ENCODE results near the gene SLC9A7.

SLC9A7 gene

DNA sequence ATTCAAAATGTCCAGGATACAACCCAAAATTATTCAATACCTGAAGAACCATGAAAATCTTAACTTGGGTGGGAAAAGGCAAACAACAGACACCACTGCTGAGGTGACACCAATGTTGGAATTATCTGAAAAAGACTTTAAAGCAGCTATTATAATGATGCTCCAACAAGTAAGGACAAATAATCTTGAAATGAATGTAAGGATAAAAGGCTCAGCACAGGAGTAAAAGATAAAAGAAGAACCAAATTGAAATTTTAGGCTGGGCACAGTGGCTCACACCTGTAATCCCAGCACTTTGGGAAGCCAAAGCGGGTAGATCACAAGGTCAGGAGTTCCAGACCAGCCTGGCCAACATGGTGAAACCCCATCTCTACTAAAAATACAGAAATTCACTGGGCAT is 4.0 kb upstream of the SLC9A7 start:
- TF ChIP-seq, protein P1, sequence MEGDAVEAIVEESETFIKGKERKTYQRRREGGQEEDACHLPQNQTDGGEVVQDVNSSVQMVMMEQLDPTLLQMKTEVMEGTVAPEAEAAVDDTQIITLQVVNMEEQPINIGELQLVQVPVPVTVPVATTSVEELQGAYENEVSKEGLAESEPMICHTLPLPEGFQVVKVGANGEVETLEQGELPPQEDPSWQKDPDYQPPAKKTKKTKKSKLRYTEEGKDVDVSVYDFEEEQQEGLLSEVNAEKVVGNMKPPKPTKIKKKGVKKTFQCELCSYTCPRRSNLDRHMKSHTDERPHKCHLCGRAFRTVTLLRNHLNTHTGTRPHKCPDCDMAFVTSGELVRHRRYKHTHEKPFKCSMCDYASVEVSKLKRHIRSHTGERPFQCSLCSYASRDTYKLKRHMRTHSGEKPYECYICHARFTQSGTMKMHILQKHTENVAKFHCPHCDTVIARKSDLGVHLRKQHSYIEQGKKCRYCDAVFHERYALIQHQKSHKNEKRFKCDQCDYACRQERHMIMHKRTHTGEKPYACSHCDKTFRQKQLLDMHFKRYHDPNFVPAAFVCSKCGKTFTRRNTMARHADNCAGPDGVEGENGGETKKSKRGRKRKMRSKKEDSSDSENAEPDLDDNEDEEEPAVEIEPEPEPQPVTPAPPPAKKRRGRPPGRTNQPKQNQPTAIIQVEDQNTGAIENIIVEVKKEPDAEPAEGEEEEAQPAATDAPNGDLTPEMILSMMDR (conservative IDR thresholded peaks at IDR 0.05; ENCODE audit: low read depth, low read length), result no peak
- DNase-seq (ENCODE audit: low read depth), result no peak
- H3K4me3 ChIP-seq (ENCODE audit: low read depth, low read length), result no peak overlapping the region

DNA sequence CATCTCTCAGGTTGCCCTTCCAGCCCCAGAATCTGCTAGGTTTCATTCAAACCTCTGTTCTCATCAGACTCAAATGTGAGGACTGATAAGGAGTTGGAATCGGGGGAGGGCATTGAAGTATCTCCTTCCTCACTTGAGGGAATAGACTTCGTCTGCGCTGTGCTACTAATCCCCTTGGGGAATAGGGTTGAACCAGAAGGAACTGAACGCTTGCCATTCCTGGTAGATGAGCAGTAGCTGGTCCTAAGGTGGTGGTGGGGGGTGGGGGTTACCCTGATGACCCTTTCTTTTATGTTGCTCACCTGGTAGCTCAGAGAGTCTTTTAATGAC is 692 bp upstream of the SLC9A7 start:
- TF ChIP-seq, protein P1 (conservative IDR thresholded peaks at IDR 0.05; ENCODE audit: low read depth, low read length), result no peak
- no peak for DNase-seq (ENCODE audit: low read depth)
- peak overlapping the region; percentile 73 for H3K4me3 ChIP-seq (ENCODE audit: low read depth, low read length)

DNA sequence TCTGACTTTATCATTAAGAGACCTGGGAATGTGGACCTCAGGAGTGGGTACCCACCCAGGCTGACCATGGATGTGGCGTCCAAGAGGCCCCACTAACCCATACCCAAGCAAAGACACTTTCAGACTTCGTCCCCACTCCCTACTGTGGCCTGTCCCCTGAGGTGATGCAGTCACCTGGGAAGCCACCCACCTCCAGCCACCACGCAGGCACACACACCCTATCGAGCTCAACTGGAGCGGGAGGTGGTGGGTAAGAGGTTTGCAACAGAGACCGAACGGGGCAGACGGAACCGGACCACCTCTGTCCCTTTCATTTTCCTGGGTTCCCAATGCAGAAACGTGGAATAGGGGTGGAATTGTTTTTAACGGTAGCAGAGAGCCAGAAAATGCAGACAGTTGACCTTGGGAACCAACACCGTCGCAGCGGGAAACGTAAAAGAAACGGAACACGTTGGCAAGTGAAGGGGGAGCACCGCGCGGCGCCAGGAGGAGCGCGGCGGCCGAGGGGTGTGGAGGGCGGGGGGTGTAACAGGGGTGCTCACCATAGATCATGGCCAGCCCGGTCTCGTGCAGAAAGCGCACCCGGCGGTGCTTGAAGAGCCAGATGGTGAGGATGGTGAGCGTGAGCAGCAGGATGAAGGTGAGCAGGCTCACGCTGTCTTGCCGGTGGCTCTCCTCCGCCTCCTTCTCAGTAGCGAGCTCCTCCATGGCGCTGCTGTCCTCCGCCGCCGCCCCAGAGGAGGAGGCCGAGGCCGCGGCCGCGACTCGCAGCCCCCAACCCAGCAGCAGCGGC is 559 bp downstream of the SLC9A7 start:
- DNase-seq (ENCODE audit: low read depth), result no peak
- TF ChIP-seq, protein P1 (conservative IDR thresholded peaks at IDR 0.05; ENCODE audit: low read depth, low read length), result no peak
- peak overlapping the region; percentile 73 for H3K4me3 ChIP-seq (ENCODE audit: low read depth, low read length)

DNA sequence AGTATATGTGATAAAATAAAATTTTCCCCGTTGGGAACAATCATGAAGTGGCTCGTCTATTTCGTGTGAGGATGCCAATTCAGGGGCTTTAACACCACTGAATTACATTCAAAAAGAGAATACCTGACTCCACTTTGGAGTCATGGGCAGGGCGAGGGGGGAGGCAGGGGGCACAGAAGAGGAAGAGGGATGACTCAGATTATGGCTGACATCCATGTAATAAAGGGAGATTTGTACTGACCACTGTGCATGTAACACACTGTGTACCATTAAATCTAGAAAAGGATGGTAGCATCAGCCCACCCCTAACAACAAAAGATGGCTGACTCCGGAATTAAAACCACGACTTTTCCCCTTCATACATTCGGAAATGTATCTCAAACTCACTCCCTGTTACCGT is 1.3 kb downstream of the SLC9A7 start:
- peak overlapping the region; percentile 73 for H3K4me3 ChIP-seq (ENCODE audit: low read depth, low read length)
- TF ChIP-seq, protein P1 (conservative IDR thresholded peaks at IDR 0.05; ENCODE audit: low read depth, low read length), result no peak
- DNase-seq (ENCODE audit: low read depth), result no peak

DNA sequence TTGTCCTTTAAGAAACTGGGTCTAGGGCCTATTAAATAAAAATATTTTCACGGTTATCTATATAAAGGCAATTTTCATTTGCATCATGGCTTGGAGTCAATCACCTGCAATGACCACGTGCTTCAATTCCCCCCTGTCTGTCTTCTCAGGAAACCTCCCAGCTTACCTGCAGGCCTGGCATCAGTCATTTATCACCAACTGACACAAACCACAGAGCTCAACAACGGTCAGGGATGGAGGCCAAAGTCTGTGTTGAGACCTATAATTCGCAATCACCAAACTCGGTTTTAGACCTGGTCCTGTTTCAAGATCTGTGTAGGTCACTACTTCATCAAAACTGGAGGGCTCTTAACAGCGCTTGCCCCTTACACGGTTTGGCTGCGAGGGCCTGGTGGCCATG is 1.9 kb downstream of the SLC9A7 start:
- DNase-seq (ENCODE audit: low read depth), result no peak
- TF ChIP-seq, protein P1 (conservative IDR thresholded peaks at IDR 0.05; ENCODE audit: low read depth, low read length), result no peak
- no peak overlapping the region for H3K4me3 ChIP-seq (ENCODE audit: low read depth, low read length)

DNA sequence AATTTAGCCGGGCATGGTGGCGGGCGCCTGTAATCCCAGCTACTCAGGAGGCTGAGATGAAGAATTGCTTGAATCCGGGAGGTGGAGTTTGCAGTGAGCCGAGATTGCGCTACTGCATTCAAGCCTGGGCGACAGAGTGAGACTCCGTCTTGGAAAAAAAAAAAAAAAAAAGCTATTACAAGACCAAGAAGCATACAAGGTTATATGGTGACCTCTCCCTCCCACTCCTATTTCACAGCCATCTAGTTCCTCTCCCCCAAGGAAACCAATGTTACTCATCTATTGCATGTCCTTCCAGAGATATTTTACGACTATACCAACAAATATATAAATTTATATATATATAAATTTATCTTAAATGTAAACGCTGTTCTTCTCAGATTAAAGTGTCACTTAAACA is 3.2 kb downstream of the SLC9A7 start:
- TF ChIP-seq, protein P1 (conservative IDR thresholded peaks at IDR 0.05; ENCODE audit: low read depth, low read length), result no peak
- no peak overlapping the region for H3K4me3 ChIP-seq (ENCODE audit: low read depth, low read length)
- peak; percentile 34 for DNase-seq (ENCODE audit: low read depth)

DNA sequence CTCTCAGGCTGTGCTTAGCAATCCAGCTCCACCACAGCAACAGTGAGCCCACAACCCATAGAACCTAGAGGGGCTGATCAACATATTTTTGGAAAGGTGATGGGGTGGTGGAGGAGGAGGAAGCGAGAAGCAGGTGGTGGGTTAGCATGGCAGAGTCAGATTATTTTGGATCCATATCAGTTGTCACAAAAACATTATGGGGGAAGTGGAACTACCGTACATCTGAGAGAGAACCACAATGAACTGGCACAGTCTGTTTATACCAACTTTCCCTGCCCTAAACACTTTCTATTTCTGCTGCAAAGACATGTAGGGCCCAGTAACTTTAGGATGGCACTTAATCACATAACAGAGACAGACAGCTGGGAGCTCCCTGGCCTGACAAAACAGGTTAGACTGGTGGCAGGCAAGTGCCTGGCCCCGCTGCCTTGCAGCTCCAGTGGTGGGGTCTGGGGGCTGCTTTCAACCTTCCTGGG is 4.3 kb downstream of the SLC9A7 start:
- H3K4me3 ChIP-seq (ENCODE audit: low read depth, low read length), result no peak overlapping the region
- no peak for DNase-seq (ENCODE audit: low read depth)
- TF ChIP-seq, protein P1 (conservative IDR thresholded peaks at IDR 0.05; ENCODE audit: low read depth, low read length), result no peak

All from choroid plexus epithelial cell (primary cell).